ENCODE measurements around the gene CST9.

DNA sequence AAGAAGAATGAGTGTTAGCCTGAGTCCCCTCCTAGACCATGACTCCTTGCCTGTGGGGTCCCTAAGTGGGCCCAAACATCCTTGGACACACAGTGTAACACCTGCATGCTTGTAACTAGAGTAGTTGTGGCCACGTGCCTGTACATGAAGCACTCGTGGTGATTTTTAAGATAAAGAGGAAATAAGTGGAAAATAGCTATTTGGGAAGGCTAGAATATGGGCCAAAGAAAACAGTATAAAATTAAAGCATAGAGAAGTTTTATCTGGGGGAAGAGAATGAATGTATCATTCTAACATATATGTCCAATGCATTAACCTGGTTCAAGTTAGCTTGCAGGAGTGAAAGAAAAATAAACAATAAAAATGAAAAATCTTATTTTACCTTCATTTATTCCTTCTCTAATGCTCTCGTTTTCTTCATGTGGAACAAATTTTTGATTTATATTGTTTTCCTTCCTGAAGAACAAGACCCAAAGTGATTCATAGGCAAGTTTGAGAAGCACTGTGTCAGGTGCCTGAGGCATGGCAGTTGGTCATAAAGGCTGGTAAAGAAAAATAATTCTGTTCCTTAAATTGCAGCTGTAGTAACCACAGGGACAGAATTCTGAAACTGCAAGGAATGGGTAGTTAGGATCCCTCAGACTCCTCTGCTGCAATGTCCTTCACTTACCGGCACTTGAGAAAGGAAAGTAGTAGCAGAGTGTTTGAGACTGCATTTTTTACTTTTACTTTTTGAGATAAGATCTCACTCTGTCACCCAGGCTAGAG lies 40.6 kb upstream of the CST9 start:
- TF ChIP-seq RNF2 (IDR thresholded peaks at IDR 0.05; ENCODE audit: borderline replicate concordance, low read depth) (no peak), FOSL2 (IDR thresholded peaks at IDR 0.05) (no peak), FOSL2 (CRISPR knock-in tag; IDR thresholded peaks at IDR 0.05) (no peak), CTCF (IDR thresholded peaks at IDR 0.05) (no peak), EHMT2 (IDR thresholded peaks at IDR 0.05; ENCODE audit: low read depth) (no peak)

Data from A549 (cell line).